ENCODE data around the gene TMA7B. TPM values are rescaled to one million over a fixed set of nuclear protein-coding genes. Genes with fewer than 3 reads are reported as not detected.

Gene TMA7B
- total RNA-seq, 4 donors from 2014 or later, result not detected

DNA sequence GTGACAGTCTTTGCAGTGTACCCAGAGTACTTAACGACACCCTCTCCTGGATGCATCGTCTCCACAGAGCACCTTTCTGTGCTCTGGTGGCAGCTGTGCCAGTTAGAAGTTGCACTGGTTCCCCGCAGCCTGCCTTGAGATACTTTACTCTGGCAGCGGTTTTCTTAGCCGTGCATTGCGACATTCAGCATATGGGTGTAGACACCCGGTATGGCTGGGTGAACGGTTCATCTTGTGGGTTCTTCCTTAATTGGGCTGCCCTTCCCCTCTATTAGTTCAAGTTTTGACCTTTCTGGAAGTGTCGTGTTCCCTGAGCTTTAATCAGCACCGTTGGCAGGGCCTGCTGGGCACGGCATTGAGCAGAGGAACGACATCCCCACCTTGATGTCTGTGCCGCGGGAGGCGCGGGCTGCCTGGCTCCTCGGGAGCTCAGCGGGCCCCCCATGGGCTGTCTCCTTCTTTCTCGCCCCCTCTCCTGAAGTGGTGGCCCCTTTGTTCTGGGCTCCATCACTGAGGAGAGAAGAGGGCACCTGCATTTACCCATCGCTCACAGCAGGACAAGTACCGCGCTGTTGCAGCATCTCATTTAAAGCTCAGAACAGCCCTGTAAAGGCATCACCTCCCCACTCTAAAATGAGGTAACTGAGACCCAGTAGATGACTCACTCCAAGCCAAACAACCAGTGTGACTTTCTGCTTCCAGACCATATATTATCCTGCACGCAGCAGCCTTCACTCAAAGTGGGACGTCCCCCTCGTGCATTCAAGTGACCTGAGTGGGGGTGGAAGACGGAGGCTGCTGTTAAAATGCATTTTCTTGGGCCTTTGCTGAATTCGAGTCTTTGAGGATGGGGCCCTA is 47.9 kb downstream of the TMA7B start:
- no peaks in the 10 kb centered on the region for H3K9me3 ChIP-seq
- no peak overlapping the region for H3K4me3 ChIP-seq
- TF ChIP-seq POLR2A (IDR thresholded peaks at IDR 0.05) (no peak), CTCF (IDR thresholded peaks at IDR 0.05) (no peak)
- peaks cover 0 to 23% (median 4%) of the 10 kb centered on the region in 4 donors for H3K4me1 ChIP-seq
- H3K27me3 ChIP-seq, result no peaks in the 10 kb centered on the region
- peak in 1 of 3 donors; percentile 27 for DNase-seq
- no peak overlapping the region for H3K27ac ChIP-seq
- H3K36me3 ChIP-seq, result no peaks in the 10 kb centered on the region

DNA sequence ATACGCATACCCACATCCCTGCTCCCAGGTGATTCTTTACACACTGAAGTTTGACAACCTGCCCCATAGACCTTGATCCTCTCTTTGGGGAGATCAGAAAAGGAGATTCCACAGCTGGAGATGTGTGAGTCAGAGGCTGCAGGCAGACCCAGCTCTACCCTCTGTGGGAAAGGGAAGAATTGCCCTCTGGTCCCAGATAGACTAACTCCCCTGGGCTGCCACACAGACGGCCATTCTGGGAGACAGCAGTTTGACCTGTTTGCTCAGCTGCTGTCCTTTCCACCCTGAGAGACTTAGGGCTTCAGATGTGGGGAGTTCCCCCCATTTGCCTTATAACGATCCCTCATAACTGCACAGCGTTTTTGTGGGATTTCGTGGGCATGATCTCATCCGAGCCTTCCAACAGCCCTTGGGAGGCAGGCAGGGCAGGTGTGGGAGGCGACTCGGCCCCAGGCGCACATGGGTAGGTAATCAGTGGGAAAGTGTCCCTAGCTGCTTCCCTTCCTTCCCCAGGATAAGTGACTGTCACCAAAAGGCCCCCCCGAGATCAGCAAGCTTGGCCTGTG is 48.6 kb downstream of the TMA7B start:
- H3K27me3 ChIP-seq, result no peaks in the 10 kb centered on the region
- no peaks in the 10 kb centered on the region for H3K9me3 ChIP-seq
- no peak for TF ChIP-seq CTCF (IDR thresholded peaks at IDR 0.05)
- DNase-seq, result no peak
- no peak overlapping the region for H3K4me3 ChIP-seq
- H3K27ac ChIP-seq, result peak overlapping the region in 2 of 4 donors; percentile 37 to 69
- peaks cover 0 to 23% (median 4%) of the 10 kb centered on the region in 4 donors for H3K4me1 ChIP-seq
- H3K36me3 ChIP-seq, result no peaks in the 10 kb centered on the region

DNA sequence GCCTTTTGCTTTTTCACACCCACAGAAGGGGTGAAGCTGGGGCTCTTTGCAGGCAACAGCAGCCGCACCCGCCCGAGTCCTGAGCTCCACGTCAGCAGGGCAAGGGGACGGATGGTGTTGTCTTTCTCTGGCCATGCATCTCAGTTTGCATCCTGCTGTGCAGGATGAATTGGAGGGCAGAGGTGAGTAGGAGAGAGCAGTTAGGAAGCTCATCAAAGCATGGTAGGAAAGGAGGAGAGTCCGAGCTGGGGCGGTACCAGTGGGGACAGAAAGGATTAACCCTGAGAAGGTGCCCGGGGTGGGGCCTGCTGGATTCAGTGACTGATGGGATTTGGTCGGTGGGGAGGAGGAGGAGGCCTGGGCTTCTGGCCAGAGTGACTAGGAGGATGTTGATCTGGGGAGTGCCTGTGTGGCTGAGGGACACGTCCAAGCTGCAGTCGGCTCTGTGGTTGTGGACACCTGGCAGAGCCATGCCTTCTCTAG is 49.1 kb downstream of the TMA7B start:
- DNase-seq, result peak in 2 of 3 donors; percentile 54 to 67
- Histone ChIP-seq H3K4me3 (no peak overlapping the region), H3K9me3 (no peaks in the 10 kb centered on the region), H3K36me3 (no peaks in the 10 kb centered on the region), H3K27me3 (no peaks in the 10 kb centered on the region), H3K4me1 (peaks cover 0 to 23% (median 4%) of the 10 kb centered on the region in 4 donors), H3K27ac (peak overlapping the region in 2 of 4 donors; percentile 67 to 69)
- TF ChIP-seq CTCF (IDR thresholded peaks at IDR 0.05) (no peak), POLR2A (IDR thresholded peaks at IDR 0.05) (no peak)

- Histone ChIP-seq H3K4me3 (no peak overlapping the region), H3K27ac (peak overlapping the region in 2 of 4 donors; percentile 67 to 69), H3K9me3 (no peaks in the 10 kb centered on the region), H3K27me3 (no peaks in the 10 kb centered on the region), H3K36me3 (no peaks in the 10 kb centered on the region), H3K4me1 (peaks cover 0 to 25% (median 4%) of the 10 kb centered on the region in 4 donors)
- peak in 1 of 3 donors; percentile 49 for DNase-seq
- TF ChIP-seq CTCF (IDR thresholded peaks at IDR 0.05) (no peak), POLR2A (IDR thresholded peaks at IDR 0.05) (no peak)
These were observed 49.9 kb downstream of the TMA7B start for GRCh38 chr22:40009951-40010671.

- TF ChIP-seq CTCF (IDR thresholded peaks at IDR 0.05) (no peak), POLR2A (IDR thresholded peaks at IDR 0.05) (no peak)
- no peaks in the 10 kb centered on the region for H3K36me3 ChIP-seq
- peak overlapping the region in 2 of 4 donors; percentile 67 to 69 for H3K27ac ChIP-seq
- no peaks in the 10 kb centered on the region for H3K9me3 ChIP-seq
- H3K4me1 ChIP-seq, result peaks cover 0 to 31% (median 4%) of the 10 kb centered on the region in 4 donors
- no peak overlapping the region for H3K4me3 ChIP-seq
- peak in 1 of 3 donors; percentile 58 for DNase-seq
- no peaks in the 10 kb centered on the region for H3K27me3 ChIP-seq
These were observed 50.5 kb downstream of the TMA7B start for GRCh38 chr22:40010746-40011145.

Data from Peyer's patch (tissue), 4 donors.